ENCODE data around the gene MRPL18.
A peak's percentile ranks its signal among the peaks of the same experiment; 100 is the strongest.
"Not testable (repeated sequence)": the region's sequence is repeated elsewhere in the genome, so short reads cannot be mapped to it uniquely, and the experiment has no call there.

MRPL18 gene

GRCh38 chr6:159777240-159777904 lies 12.9 kb upstream of the MRPL18 start:
- DNase-seq (ENCODE audit: low read depth): no peak

GRCh38 chr6:159778131-159778530 lies 12.1 kb upstream of the MRPL18 start:
- no peak for DNase-seq (ENCODE audit: low read depth)

DNA sequence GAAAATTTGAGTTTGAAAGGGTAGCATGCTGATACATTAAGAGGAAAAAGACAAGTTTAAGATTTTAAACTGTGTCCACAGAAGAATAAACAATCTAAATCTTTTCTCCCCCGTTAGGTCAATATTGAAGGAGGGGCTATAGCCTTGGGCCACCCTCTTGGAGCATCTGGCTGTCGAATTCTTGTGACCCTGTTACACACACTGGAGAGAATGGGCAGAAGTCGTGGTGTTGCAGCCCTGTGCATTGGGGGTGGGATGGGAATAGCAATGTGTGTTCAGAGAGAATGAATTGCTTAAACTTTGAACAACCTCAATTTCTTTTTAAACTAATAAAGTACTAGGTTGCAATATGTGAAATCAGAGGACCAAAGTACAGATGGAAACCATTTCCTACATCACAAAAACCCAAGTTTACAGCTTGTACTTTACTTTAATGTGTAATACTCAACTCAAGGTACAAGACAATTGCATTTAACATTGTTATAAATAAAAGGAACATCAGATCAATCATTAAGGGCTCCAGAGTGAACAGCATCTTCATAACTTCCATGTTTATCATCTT lies 11.6 kb upstream of the MRPL18 start:
- DNase-seq (ENCODE audit: low read depth): no peak

DNA sequence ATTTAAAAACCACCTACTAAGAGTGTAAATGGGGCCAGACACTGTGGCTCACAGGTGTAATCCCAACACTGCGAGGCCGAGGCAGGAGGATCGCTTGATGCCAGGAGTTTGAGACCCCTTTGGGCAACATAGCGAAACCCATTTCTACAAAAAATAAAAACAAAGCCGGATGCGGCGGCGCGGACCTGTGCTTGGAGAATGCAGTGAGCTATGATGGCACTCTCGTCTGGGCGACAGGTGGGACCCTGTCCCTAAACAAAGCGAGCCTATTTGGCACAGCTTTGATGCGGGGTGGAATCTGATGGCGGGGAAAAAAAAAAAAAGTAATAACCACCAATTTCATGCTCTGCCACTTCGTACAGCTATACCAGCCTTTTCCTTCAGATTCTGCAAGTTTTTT lies 2.0 kb upstream of the MRPL18 start:
- DNase-seq (ENCODE audit: low read depth): no peak

- peak; percentile 11 for DNase-seq (ENCODE audit: low read depth)
These were observed 1.4 kb upstream of the MRPL18 start for GRCh38 chr6:159788753-159789376.

- DNase-seq (ENCODE audit: low read depth): peak; percentile 98
These were observed 704 bp upstream of the MRPL18 start, which contains the start of gene TCP1 for GRCh38 chr6:159789377-159790148. TCP1 (minus strand) TSS chr6:159789602; CDS start chr6:159789468, 134 bp downstream.

GRCh38 chr6:159790956-159791598 lies 810 bp downstream of the MRPL18 start:
- DNase-seq (ENCODE audit: low read depth): no peak

DNA sequence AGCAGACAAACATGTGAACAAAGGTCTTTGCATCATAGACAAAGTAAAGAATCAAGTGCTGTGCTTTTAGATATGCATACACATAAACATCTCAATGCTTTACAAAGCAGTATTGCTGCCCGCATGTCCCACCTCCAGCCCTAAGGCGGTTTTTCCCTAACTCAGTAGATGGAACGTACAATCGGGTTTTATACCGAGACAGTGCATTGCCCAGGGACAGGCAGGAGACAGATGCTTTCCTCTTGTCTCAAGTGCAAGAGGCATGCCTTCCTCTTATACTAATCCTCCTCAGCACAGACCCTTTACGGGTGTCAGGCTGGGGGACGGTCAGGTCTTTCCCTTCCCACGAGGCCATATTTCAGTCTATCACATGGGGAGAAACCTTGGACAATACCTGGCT lies 4.7 kb downstream of the MRPL18 start:
- not testable (repeated sequence) for DNase-seq (ENCODE audit: low read depth)

- DNase-seq (ENCODE audit: low read depth): no peak
These were observed 7.3 kb downstream of the MRPL18 start for GRCh38 chr6:159797554-159797953.

DNA sequence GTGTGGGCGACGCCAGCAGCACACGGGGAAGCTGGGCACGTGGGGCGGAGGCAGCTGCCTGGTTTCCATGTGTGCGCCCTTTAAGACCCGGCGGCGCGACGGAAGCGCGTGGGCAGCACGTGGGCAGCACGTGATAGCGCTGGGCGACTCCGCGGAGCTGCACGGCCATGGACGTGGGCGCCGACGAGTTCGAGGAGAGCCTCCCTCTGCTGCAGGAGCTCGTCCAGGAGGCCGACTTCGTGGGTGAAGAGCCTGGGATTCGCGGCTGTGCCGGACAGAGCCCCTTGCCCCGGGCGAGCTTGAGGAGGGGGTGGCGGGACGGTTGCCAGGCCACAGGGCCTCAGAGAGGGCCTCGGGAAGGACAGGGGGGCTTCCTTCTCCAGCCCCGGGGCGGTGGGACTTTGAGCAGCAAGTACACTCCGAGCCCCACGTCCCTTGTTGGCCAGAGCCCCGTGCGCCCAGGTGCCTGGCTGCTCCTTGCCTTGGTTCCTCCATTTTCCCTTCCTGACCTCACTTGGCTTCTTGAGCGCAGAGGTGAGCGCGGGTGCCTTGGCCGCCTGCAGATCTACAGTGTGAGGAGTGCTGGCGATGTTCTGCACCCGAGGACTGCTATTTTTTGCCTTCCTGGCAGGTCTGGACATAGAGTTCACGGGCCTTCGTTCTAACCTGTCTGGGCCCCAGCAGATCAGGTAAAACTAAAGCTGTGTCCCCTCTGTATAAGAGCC lies 10.0 kb downstream of the MRPL18 start, which contains the start of gene PNLDC1:
Gene PNLDC1 (plus strand): TSS at position 136 of the 725 bp plus-strand sequence. CDS start 32 bp downstream, at position 168.
- DNase-seq (ENCODE audit: low read depth): no peak

DNA sequence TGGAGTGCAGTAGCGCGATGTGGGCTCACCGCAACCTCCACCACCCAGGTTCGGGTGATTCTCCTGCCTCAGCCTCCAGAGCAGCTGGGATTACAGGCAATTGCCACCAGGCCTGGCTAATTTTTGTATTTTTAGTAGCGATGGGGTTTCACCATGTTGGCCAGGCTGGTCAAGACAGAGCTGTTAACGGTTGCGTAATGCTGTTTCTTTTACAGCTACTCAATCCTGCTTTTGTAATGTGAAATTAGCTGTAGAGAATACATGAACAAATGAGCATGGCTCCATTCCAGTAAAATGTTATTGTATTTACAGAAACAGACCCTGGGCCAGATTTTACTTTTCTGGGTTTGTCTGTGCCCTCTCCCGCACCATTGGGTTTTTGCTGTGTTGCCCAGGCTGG lies 11.7 kb downstream of the MRPL18 start:
- no peak for DNase-seq (ENCODE audit: low read depth)

- DNase-seq (ENCODE audit: low read depth): no peak
These were observed 14.2 kb downstream of the MRPL18 start for GRCh38 chr6:159804504-159804903.

- no peak for DNase-seq (ENCODE audit: low read depth)
These were observed 15.3 kb downstream of the MRPL18 start for GRCh38 chr6:159805440-159806020.

- DNase-seq (ENCODE audit: low read depth): no peak
These were observed 15.8 kb downstream of the MRPL18 start for GRCh38 chr6:159806021-159806458.

DNA sequence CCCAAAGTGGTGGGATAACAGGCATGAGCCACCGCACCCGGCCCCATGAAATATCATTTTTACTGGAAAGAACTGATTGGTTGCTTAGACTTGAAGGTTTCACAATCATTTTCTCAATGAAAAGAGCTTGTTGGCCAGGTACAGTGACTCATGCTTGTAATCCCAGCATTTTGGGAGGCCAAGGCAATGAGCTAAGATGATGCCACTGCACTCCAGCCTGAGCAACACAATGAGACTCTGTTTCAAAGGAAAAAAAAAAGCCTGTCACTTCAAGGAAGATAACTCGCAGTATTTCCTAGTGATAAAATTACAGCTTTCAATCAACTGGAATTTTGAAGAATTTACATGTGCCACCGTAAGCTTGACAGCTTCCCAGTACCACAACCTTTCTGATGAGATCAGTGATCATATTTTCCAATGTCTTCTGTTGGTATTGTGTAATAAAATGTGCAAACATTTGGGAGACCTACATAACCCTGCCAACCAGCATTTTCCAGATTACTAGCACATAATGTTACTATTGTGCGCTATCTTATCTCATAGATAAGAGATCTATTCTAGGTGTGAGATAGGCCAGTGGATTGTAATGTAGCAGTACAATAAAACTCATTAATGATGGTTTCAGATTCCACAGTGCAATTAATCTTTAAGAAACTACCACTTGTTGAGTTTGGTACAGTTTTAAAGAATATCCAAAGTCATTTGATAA lies 17.0 kb downstream of the MRPL18 start:
- DNase-seq (ENCODE audit: low read depth): no peak

DNA sequence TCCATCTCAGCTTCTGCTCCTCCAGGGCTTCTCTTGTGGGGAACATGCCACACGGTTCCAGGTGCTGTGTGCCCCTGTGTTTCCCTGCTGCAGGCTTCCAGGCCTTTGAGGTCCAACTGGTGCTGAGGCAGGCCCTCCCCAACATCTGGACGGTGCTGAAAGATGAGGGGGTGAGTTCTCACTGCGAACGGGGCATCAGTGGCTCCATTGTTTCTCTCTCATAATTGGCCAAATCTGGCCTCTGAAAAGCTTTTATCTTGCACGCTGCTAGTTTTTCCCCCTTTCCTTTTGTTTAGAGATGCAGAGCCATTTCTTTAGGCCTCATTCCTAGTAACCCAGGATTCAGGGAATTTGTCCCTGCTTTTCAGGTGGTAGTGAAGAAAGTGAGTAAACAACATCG lies 18.4 kb downstream of the MRPL18 start:
- DNase-seq (ENCODE audit: low read depth): no peak

DNA sequence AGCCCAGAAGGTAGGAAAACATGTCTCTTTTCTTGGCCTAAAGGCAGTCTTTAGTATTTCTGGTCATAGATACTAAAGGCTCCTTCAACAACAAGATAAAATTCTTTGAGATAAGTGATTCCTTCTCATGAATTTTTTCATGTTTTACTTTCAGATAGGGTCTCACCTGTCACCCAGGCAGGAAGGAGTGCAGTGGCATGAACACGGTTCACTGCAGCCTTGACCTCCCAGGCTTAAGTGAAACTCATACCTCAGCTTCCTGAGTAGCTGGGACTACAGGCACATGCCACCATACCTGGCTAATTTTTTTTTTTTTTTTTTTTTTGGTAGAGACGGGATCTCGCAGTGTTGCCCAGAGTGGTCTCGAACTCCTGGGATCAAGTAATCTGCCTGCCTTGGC lies 18.9 kb downstream of the MRPL18 start:
- DNase-seq (ENCODE audit: low read depth): no peak

DNA sequence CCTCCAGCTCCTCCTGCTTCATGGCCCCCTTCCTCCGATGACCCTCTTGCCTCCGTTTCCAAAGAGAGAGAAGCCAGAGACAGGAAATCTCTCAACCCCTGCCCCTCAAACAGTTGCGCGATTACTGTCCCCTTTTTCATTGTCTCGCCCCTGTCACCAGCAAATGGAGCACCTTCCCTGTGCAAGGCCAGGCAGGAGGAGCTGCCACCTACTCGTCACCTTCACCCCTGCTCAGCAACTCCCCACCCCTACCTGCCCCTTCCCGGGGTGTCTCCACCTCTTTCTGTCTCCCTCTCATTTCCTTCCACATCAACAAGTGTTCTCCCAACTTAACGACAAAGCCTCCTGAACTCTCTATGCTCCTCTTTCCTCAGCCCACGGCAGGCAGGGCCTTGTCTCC lies 23.5 kb downstream of the MRPL18 start:
- no peak for DNase-seq (ENCODE audit: low read depth)

DNA sequence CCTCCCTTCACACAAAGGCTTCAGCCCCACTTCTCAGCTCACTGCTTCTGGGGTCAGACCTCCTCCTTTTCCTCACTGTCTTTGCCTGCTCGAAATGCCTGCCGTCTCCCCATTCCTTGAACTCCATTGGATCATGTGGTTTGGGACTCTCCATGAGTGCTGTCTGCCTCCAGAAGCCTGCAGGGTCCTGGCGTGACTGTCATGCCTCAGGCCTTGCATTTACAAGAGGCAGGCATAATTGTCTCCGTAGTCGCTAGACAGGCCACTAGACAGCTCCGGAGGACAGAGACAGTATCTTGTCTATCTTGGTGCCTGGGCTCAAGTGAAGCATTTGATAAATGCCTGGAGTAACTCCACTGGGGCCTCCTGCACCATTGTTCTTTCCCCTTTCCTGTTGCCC lies 25.1 kb downstream of the MRPL18 start:
- no peak for DNase-seq (ENCODE audit: low read depth)

GRCh38 chr6:159816775-159817174 lies 26.5 kb downstream of the MRPL18 start:
- DNase-seq (ENCODE audit: low read depth): not testable (repeated sequence)
